Measurements from ENCODE around the gene OVOL1. TPM values are rescaled to one million over a fixed set of nuclear protein-coding genes. Genes with fewer than 3 reads are reported as not detected.

Gene OVOL1
- total RNA-seq = not detected in 2 replicates

DNA sequence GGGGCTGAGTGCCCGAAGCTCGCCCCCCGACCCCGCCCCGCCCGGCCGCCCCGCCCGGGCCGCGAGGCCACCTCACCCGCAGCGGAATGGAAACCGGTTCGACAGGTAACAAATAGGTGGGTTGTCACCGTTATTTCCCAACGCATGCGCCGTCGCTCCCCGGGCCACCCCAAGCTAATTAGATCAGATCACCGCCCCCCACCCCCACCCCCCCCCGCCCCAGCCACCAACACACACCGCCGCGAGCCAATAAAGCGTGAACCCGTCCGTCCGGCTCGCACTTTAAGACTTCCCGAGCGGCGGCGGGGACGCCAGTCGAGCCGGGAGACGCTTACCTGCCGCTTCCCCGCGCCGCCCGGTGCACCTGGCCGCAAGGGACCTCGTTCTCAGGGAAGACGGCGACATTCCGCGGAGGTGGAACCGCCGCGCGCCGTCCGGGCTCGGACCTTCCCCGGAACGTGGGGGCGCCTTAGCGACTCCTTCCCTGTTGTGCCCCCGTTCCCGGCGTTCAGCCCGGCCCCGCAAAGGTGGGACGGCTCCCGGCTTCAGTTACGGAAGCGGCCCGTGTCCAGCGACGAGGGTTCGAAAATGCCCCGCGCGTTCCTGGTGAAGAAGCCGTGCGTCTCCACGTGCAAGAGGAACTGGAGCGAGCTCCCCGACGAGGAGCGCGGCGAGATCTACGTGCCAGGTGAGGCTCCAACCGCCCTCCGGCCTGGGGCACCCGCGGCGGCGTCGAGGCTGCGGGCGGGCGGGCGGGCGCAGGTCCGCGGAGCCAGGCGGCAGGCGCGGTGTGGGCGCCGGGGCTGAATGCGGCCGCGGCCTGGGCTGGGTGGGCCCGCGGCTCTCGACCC, at the start of gene OVOL1:
Gene OVOL1, plus strand, starts transcription at position 278 of the 851 bp plus-strand sequence. Its CDS starts 311 bp downstream, at position 589.

GRCh38 chr11:65780770-65781151, 6.1 kb upstream of the OVOL1 start, which contains the start of gene AP5B1:
TSS of gene AP5B1 (minus strand) at chr11:65780976. CDS start at chr11:65780591, 385 bp downstream.

GRCh38 chr11:65833297-65834030, 46.6 kb downstream of the OVOL1 start, which contains the start of gene SNX32:
TSS of gene SNX32 (plus strand) at chr11:65833963. CDS start at chr11:65834066, 103 bp downstream.

Other genes starting within 250 kb of the OVOL1 start
- gene LTBP3, start 228.7 kb upstream of the OVOL1 start, total RNA-seq = 24.6 and 49.3 TPM in 2 replicates
- 45.9 and 46.7 TPM in 2 replicates for gene ZNRD2, start 216.6 kb upstream of the OVOL1 start, total RNA-seq
- 21.7 TPM in 2 replicates for gene FAM89B, start 214.5 kb upstream of the OVOL1 start, total RNA-seq
- gene EHBP1L1, start 211.0 kb upstream of the OVOL1 start, total RNA-seq = 34.2 and 59.0 TPM in 2 replicates
- gene KCNK7, start 191.3 kb upstream of the OVOL1 start, total RNA-seq = 0.37 TPM in 1 of 2 replicates, not detected in the other
- 18.4 and 28.7 TPM in 2 replicates for gene MAP3K11, start 172.8 kb upstream of the OVOL1 start, total RNA-seq
- 25.4 and 33.4 TPM in 2 replicates for gene PCNX3, start 171.3 kb upstream of the OVOL1 start, total RNA-seq
- 23.5 and 38.3 TPM in 2 replicates for gene SIPA1, start 149.0 kb upstream of the OVOL1 start, total RNA-seq
- gene RELA, start 124.1 kb upstream of the OVOL1 start, total RNA-seq = 22.8 and 31.9 TPM in 2 replicates
- 42.6 and 44.5 TPM in 2 replicates for gene KAT5, start 74.8 kb upstream of the OVOL1 start, total RNA-seq
- gene RNASEH2C, start 66.3 kb upstream of the OVOL1 start, total RNA-seq = 33.0 and 38.6 TPM in 2 replicates
- gene AP5B1, start 6.1 kb upstream of the OVOL1 start, total RNA-seq = 12.9 and 14.3 TPM in 2 replicates
- 1.2 and 2.9 TPM in 2 replicates for gene SNX32, start 46.9 kb downstream of the OVOL1 start, total RNA-seq
- 768 and 957 TPM in 2 replicates for gene CFL1, start 71.1 kb downstream of the OVOL1 start, total RNA-seq
- gene MUS81, start 73.4 kb downstream of the OVOL1 start, total RNA-seq = 38.2 and 65.9 TPM in 2 replicates
- gene EFEMP2, start 85.7 kb downstream of the OVOL1 start, total RNA-seq = 38.3 and 39.7 TPM in 2 replicates
- under 0.01 TPM in 1 of 2 replicates, not detected in the other for gene CTSW, start 92.8 kb downstream of the OVOL1 start, total RNA-seq
- 241 and 303 TPM in 2 replicates for gene FIBP, start 101.4 kb downstream of the OVOL1 start, total RNA-seq
- 53.4 and 63.9 TPM in 2 replicates for gene CCDC85B, start 103.6 kb downstream of the OVOL1 start, total RNA-seq
- 42.3 and 103 TPM in 2 replicates for gene FOSL1, start 113.3 kb downstream of the OVOL1 start, total RNA-seq
- gene C11orf68, start 132.0 kb downstream of the OVOL1 start, total RNA-seq = 35.6 and 38.1 TPM in 2 replicates
- 370 and 389 TPM in 2 replicates for gene DRAP1, start 132.4 kb downstream of the OVOL1 start, total RNA-seq
- gene TSGA10IP, start 158.4 kb downstream of the OVOL1 start, total RNA-seq = not detected in 2 replicates
- 34.2 and 34.8 TPM in 2 replicates for gene SART1, start 174.7 kb downstream of the OVOL1 start, total RNA-seq
- 28.7 and 37.3 TPM in 2 replicates for gene EIF1AD, start 215.1 kb downstream of the OVOL1 start, total RNA-seq
- gene BANF1, start 215.4 kb downstream of the OVOL1 start, total RNA-seq = 22.9 and 27.9 TPM in 2 replicates
- 0.20 TPM in 1 of 2 replicates, not detected in the other for gene CST6, start 224.9 kb downstream of the OVOL1 start, total RNA-seq
- gene CATSPER1, start 239.4 kb downstream of the OVOL1 start, total RNA-seq = 0.78 TPM in 1 of 2 replicates, not detected in the other